NCI-H1048 (cell line): ENCODE data around the gene GLI2.

Experiments used
- DNase-seq: peaks from one replicate; lab custom pipeline; 2025; lab: John Stamatoyannopoulos, UW

Gene GLI2

GRCh38 chr2:120770641-120771040 is 35.0 kb downstream of the GLI2 start:
- DNase-seq: no peak

GRCh38 chr2:120771111-120771780 is 35.6 kb downstream of the GLI2 start:
- no peak for DNase-seq

DNA sequence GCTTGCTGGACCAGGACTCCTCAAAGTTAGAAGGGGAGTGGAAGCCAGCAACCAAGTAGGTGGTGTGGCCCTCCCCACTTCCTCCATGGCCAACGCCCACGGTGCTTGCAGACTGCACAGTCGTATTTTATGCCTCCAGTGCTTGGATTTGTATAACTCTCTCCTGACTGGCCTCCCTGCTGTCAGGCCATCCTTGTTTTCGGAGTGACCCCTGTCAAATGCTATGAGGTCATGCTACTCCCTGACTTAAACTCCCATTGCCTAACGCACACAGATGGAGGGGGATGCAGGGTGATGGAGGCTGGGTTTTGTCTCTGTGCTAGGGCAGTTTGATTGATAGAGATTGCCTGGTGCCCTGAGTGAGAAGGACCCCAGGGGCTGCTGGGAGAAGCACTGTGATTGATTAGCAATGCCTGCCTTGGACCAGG is 36.1 kb downstream of the GLI2 start:
- DNase-seq: no peak

DNA sequence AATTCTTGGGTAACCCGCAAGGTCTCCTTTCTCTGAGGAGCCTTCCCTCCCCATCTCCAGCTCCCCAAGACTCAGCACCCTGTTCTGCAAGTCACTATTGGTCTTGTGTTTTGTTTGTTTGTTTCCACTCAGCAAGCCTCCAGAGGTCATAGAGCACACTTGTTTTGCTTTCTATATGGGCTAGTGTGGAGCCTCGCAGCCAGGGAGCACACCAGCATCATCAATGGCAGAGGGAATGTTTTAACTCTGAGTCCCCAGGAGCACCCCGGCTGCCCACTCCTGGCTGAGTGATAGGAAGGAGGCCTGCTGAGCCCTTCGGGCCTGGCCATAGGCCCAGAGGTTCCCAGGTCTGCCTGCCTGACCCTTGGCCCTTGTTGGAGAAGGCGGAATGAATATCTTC is 36.6 kb downstream of the GLI2 start:
- no peak for DNase-seq

- no peak for DNase-seq
Measured at GRCh38 chr2:120773186-120773800, 37.6 kb downstream of the GLI2 start.

DNA sequence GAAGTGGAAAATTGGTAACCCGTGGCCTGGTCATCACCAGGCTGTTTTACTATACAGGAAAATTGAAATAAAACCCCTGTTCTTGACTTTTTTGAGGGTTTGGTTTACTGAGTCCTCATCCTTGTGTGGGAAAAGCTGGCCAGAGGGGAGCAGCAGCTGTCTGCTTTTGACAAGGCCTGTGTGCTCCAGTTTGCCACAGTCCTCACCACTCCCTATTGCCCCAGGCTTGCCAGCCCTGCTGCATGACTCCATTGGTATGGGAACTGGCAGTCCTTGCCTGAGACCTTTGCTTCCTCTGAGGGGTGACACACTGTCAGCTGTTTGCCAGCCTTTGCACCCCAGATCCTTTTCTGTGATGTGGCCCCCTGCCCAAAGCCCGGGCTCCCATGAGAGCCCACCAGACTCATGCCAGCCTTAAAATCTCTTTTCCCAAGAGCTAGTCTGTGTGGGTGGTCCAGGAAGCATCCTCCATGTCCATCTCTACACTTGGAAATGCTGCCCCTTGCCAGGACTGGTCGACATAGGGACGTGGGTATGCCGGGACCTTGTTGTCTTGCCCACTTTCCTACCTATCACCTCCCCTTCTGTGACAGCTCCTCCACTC is 39.0 kb downstream of the GLI2 start:
- no peak for DNase-seq

GRCh38 chr2:120775194-120775593 is 39.5 kb downstream of the GLI2 start:
- no peak for DNase-seq

GRCh38 chr2:120775801-120776589 is 40.3 kb downstream of the GLI2 start:
- DNase-seq: no peak

- no peak for DNase-seq
Measured at GRCh38 chr2:120776649-120777048, 41.0 kb downstream of the GLI2 start.

GRCh38 chr2:120777170-120777751 is 41.6 kb downstream of the GLI2 start:
- DNase-seq: no peak

DNA sequence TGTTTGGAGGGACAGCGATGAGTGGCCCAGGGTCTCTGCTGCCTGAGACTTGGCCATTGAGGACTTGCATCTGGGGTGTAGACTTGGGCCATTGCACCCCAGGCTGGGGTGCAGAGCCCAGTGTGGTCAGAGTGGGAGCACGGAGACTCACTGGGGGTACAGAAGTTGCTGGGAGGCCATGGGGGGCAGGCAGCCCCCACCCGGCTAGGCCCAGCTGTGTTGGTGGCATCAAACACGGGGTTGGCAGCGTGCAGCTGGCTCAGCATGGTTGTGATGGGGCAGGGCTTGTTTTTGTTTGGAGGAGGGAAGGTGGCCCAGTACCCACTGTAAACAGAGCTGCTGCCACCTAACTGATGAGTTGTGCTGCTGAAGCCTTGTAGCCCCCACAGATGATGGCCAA is 42.1 kb downstream of the GLI2 start:
- no peak for DNase-seq

DNA sequence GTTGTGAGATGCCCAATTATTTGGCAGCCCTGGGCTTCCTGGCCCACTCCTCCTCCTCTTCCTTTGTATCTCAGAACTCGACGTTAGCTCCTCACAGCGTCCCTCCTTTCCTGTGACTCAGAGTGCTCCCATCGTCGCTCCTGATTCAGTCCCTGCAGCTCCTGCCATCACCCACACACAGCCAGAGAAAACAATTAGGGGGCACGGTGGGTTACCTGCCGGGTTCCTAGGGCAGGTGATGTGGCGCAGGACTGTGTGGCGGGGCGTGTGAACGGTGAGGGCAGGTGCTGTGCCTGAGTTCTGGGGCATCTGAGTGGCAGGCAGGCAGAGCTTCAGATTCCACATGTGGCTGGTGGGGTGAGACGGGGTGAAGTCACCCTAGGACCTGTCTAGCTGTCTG is 42.6 kb downstream of the GLI2 start:
- no peak for DNase-seq

DNA sequence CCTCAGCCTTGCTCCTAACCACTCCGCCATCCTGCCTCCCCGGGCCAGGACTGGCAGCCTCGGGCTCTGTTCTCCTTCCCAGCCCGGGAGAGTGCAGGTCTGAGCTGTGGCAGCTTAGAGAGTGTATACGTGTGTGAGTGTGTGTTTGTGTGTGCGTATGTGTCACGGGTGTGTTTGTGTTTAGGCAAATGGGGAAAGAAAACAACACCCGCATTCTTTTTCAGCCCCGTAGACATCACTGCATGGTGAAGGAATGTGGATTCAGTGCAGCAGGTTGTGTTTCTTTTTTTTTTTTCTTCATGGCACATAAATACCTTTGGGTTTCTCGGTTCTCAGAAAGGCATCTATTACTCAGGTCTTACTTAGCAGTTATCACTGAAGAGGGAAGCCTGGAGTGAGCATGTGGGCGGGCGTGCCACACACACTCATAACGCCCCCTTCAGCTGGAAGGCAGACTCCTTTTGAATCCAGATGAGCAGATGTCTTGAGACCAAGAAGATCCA is 44.2 kb downstream of the GLI2 start:
- no peak for DNase-seq

DNA sequence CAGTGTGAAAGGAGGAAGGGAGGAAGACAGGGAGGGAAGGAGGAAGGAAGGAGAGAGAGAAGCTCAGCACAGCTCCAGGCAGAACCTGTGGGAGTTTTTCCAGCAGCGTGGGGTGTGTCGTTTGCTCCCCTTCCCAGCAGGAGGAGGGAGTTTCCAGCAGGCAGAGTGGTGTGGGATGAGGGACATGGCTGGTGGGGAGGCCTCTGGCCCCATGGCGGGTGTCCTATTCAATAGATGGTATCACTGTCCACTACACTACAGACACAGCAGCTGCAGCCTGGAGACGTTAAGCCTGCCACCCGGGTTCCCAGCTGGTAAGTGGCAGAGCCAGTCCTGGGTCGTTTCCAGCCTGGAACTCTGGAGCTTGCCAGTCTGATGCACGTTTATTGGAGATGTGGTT is 44.7 kb downstream of the GLI2 start:
- DNase-seq: no peak

GRCh38 chr2:120783371-120783791 is 47.7 kb downstream of the GLI2 start:
- DNase-seq: no peak

DNA sequence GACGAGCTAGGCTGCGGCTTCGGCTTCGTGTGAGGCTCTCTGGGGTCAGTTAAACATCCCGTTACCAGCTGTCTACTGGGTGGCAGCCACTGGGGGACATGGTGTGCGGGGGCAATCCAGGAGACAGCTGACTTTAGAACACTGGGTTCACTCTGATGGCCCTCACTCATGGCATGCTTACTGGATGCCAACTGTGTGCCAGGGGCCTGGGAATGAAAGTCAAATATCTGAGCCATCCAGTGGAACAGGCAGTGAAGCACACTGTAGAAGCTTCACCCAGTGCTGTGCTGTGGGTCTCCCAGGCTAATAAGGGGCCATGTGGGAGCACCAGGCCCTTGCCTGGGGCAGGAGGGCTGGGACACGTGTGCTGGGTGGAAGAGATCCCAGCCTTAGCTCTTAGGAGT is 48.3 kb downstream of the GLI2 start:
- no peak for DNase-seq
